Ovary (tissue), 3 donors: ENCODE measurements around the gene FKBP1B.

Experiments
- EP300 ChIP-seq: sonication (generic); formaldehyde crosslinking; IDR thresholded peaks from one replicate; pipeline ENCODE4 v1.6.1; 2017; ENCODE audit warnings: antibody characterized with exemption
- TF ChIP-seq, protein P1 (sequence below), 3 donors: fragments of 450-650 bp in 2 of 3; fragments of 200-600 bp in 1 of 3; IDR thresholded peaks; one replicate each; pipeline versions ENCODE4 v1.5.1 to v1.8.0; 2016 to 2022; ENCODE audit warnings: antibody characterized with exemption in 3 of 3, mild to moderate bottlenecking in 1 of 3
- donor health status: DM: no; HTN: no; CAD: no.

GRCh38 chr2:24012521-24013188, 36.9 kb upstream of the FKBP1B start:
- TF ChIP-seq EP300 = no peak
- TF ChIP-seq, protein P1, sequence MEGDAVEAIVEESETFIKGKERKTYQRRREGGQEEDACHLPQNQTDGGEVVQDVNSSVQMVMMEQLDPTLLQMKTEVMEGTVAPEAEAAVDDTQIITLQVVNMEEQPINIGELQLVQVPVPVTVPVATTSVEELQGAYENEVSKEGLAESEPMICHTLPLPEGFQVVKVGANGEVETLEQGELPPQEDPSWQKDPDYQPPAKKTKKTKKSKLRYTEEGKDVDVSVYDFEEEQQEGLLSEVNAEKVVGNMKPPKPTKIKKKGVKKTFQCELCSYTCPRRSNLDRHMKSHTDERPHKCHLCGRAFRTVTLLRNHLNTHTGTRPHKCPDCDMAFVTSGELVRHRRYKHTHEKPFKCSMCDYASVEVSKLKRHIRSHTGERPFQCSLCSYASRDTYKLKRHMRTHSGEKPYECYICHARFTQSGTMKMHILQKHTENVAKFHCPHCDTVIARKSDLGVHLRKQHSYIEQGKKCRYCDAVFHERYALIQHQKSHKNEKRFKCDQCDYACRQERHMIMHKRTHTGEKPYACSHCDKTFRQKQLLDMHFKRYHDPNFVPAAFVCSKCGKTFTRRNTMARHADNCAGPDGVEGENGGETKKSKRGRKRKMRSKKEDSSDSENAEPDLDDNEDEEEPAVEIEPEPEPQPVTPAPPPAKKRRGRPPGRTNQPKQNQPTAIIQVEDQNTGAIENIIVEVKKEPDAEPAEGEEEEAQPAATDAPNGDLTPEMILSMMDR (IDR thresholded peaks at IDR 0.05) = no peak
